HK-2 (cell line): Measurements from ENCODE around the gene TMEM182.

Experiments
- DNase-seq: peaks from one replicate; pipeline ENCODE4 v3.0.0-alpha.2; 2018; ENCODE audit not compliant: unreplicated experiment

The TMEM182 gene

GRCh38 chr2:102768253-102768652 lies 6.4 kb downstream of the TMEM182 start:
- no peak for DNase-seq

- no peak for DNase-seq
These were observed 7.1 kb downstream of the TMEM182 start for GRCh38 chr2:102768892-102769291.

- no peak for DNase-seq
These were observed 8.7 kb downstream of the TMEM182 start for GRCh38 chr2:102770506-102770905.

- DNase-seq = no peak
These were observed 9.3 kb downstream of the TMEM182 start for GRCh38 chr2:102771114-102771513.

- no peak for DNase-seq
These were observed 10.8 kb downstream of the TMEM182 start for GRCh38 chr2:102772659-102773058.

GRCh38 chr2:102773149-102773705 lies 11.4 kb downstream of the TMEM182 start:
- no peak for DNase-seq

DNA sequence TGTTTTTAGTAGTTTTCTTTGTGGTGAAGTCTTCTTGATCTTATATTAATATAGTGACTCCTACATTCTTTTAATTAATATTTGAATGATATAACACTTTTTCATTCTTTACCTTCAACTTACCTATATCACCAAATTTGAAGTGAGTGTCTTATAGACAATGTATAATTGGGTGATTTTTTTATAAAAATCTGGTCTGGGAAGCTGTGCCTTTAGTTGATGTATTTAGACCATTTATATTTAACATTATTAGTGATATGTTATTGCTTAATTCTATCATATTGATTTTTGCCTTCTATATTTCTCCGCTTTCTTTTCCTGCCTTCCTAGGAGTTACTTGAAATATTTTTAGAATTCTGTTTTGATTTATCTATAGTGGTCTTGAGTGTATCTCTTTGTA lies 16.4 kb downstream of the TMEM182 start:
- no peak for DNase-seq

DNA sequence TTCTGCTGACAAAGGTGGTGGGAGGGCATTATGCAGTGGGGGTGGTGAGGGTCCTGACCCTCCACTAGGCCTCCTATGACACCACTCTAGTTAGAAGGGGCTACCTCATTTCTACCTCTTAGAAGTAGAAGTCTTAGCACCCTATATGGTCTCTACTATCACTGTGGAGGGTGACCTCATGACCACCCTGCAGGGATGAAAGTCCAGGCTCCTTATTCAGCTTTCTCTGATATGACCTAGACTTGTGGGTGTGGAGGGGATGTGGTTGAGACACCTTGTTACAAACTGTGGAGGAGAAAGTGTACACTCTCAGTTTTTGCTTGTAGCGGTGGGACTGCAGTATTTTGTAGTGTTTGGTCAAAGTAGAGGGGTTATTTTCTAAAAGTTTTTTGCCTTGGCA lies 18.6 kb downstream of the TMEM182 start:
- DNase-seq = no peak

DNA sequence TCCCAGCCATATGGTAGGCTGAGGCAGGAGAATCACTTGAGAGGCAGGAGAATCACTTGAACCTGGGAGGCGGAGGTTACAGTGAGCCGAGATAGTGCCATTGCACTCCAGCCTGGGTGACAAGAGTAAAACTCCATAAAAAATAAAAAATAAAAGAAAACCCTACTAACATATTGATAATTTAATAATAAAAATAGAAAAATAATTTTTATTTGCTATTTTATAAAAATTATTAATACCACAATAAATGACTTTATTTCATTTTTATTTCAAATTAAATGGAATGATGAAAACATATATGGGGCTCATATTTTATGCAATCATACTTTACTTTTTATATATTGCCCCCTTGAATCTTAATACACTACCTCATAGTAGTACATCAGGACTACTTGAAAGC lies 20.4 kb downstream of the TMEM182 start:
- DNase-seq = no peak

- no peak for DNase-seq
These were observed 21.1 kb downstream of the TMEM182 start for GRCh38 chr2:102782933-102783332.

DNA sequence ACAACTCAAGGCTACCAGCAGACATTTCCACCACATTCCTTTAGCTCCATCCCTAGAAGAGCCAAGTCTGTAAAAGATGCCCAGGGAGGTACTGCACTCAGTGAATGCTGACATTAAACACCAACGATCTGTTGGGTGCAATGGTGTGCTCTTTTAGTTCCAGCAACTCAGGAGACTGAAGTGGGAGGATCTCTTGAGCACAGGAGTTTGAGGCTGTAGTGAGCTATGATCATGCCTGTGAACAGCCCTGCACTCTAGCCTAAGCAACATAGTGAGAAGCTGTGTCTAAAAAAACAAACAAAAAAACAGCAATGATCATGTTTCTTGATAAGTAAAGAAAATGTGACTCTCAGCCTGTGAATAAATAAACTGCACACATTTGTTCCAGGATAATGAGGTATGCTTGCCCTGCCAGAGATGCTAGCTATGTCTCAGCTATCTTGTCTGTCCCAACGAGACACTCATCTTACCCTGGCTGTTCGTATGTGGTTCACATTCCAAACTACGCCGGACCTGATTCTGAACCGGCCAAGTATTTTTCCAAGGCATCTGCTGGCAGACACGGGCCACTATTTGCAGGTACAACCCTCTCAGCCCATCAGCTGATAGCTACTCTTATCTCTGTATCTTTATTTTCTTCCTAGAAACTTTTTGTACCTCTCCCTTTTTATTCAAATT lies 21.8 kb downstream of the TMEM182 start:
- no peak for DNase-seq

- DNase-seq = no peak
These were observed 23.1 kb downstream of the TMEM182 start for GRCh38 chr2:102784940-102785339.

- DNase-seq = no peak
These were observed 26.5 kb downstream of the TMEM182 start for GRCh38 chr2:102788216-102788884.

DNA sequence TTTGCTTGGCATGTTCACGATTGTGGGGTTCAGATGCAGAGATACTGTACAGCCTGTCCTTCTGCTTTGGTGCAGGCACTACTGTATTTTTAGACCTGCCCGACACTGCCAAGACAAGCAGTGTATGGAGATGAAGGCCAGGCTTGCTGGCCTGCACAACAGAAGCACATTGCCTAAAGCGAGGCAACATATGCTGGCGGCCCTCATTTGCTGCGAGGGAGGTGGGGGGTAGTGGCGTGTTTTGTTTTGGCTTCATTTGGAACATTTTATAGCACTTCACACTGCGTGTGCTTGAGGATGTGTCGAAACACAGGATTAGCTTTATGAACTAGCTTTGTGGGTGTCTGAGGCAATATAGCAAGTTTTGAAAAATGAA lies 27.0 kb downstream of the TMEM182 start:
- DNase-seq = no peak

DNA sequence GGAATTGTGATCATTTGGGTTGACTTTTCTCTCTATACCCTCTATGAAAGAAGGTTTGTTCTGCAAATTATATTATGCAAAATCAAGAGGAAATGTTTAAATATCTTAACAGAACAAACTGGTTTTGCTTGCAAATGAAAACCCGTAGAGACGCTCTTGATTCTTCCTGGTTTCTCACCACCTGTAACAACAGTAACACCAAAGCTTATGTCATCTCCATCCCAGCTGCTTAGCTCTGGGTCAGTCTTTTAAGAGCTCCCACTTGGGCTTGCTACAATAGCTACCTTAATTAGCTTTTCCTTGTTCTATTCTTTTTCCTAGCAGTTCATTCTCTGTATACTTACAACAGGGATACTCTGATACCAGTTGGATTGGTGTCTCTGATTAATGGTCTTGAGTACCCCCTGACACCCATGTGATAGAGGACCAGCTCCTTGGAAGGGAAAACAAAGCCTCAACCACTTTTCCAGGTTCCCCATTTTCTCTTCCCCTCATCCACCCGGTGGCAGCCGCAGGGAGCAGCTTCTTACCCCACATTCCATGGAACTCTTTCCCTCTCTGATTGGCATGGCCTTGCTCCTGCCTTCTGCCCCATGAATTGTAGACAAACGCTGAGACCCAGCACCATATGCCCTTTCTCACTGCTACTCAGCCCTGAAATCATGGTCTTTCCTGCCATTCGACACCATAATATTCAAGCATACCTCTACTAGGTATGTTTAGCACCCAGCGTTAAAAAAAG lies 27.7 kb downstream of the TMEM182 start:
- DNase-seq = no peak

GRCh38 chr2:102790091-102790455 lies 28.2 kb downstream of the TMEM182 start:
- DNase-seq = no peak

GRCh38 chr2:102792568-102793208 lies 30.9 kb downstream of the TMEM182 start:
- no peak for DNase-seq

DNA sequence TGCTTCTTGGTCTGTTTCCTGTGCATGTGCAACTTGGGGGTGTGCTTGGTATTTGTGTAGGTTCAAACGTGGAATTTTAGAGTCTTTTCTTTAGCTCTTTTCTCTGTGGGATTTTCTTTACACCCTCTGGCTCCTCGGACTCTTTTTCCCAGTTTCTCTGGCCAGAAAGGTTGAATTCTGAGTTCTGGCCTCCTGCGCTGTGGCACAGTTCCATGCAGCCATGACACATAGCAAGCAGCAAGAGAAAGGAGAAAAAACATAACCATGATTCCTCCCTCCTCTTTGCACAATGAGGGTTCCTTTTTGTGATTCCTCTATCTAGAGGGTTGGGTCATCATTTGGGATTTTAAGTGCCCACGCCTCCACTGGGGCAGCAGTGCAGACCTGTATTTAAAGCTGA lies 33.8 kb downstream of the TMEM182 start:
- no peak for DNase-seq

DNA sequence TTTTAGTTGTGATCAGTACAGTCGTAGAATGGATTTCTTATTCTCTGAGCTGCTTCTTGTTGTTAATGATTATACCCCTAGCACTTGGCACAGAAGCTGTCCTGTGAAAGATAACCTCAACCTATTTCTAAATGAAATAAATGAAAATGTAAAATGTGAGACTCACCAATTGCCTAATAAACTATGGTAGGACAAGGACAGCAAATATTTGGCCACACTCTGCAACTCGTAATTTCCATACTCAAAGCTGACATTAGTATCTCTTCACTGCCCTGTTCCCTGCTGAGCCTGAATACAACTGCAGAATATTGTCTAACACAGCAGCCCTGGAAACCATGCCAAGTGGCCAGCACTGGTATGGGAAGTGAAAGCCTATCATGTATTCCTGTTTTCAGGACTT lies 34.5 kb downstream of the TMEM182 start:
- DNase-seq = no peak

DNA sequence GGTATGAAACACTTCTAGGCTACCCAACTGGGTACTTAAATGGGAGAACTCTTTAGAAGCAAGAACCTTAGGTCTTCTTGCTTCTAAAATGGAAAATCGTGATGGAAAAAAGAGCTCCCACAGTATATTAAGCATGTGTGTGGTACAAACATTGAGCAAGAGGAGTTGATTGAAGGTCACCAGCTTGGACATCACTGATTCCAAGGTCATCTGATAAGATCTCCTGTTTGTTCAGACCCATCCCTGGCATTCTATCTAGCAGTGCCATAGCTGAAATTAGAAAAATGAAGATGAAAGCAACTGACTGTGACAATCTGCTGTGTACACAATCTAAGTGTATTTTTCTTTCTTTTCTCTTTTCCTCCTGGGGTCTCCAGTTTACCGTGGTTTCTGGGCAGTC lies 35.7 kb downstream of the TMEM182 start:
- DNase-seq = no peak

GRCh38 chr2:102798181-102798580 lies 36.4 kb downstream of the TMEM182 start:
- DNase-seq = no peak

DNA sequence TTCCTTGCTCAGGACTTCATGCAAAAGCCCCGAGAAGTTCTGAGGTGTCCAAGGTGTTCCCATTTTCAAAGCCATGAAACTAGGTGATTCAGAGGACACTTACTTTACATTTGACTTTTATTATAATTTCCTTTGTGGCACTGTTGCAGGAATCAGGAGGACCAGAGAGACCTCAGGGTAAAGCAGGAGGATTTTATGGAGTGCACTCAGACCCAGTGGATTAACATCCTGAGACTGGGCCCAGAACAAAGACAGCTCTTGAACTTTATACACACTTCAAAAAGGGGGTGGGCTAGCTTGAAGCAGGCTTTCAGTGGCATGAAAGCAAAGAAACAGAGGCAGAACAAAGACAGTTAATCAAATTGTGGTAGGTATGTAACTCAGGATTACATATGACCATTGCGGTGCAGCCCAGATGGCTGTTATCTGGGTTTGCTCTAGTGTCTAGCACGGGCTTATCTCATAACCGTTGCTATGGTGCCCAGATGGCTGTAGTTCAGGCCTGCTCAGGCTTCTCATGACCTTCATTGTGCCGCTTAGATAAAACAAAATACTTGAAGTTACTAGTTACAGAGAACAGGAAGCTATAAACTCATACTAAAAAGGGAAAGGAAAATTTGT lies 39.4 kb downstream of the TMEM182 start:
- DNase-seq = peak; percentile 2
